ENCODE measurements around the gene NAIP.
"Not testable (repeated sequence)": the region's sequence is repeated elsewhere in the genome, so short reads cannot be mapped to it uniquely, and the experiment has no call there.

Gene NAIP

GRCh38 chr5:71025289-71025953 is at the start of gene NAIP:
NAIP (minus strand) TSS chr5:71025339; CDS start chr5:71012915, 12,424 bp downstream.
- DNase-seq, result not testable (repeated sequence)

DNA sequence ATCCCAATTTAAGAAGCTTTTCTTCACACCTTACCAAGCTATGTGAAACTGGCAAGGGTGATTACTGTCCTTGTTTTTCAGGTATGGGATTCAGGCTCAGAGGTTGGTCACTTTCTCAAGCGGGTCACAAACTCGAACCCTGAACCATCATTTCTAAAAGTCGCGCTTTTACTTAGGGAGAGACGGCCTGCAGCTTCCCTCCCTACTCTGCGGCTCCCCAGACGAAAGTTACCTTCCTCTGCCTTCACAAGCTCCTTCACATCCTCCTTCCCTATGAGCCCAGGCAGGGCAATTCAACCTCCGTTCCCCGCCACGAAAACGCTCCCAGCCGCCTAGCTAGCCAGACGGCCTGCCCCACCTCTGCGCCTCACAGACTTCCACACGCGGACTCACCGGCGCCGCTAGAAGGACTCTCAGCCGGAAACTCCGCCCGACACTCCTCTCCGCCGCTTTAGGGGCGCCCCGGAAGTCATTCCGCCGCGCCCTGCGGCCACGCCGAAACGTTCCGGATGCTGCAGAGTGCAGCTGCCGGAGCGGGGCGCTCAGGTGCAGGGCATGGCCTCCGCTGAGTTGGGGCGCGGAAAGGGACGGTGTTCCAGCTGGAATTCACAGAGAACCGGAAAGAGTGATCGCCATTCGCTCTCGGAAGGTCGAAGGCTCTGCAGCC is 42.3 kb upstream of the NAIP start, which contains the start of gene GTF2H2:
TSS of gene GTF2H2 (minus strand) at position 415 of the 667 bp plus-strand sequence. CDS start 4,913 bp downstream, outside the sequence.
- DNase-seq, result not testable (repeated sequence)

DNA sequence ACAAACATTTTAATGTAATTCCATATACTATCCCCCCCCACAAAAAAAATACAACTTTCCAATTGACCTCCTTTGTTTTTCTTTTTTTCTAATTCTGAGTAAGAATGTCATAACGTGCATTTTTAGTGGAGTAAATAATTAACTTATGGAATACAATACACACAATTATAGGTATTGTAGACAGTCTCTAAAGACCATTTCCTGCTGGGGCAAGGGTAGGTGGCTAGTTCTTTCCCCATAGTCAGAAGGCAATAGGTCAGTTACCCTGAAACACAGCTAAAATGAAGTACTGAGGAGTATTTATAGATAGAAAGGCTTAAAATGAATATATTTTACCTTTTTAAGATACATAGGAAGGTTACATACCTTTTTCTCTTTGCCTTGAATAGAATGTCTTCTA is 36.2 kb upstream of the NAIP start:
- not testable (repeated sequence) for DNase-seq

DNA sequence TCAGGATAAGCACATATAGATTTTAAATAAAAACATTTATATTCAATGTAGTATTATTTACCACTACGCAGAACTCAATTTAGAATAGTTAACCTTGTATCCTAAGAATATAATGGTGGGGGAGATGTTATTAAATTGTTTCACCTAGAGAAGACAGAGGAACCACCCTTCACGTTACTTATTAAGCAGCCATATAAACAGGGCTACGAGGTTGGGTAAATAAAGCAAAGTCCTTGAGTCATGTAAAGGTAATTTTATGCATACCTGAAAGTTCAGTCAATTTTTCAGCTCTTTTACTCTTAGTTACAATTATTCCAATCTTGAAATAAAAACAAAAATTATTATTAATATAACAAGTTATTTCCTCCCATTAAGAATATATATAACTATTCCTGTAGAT is 34.3 kb upstream of the NAIP start:
- DNase-seq, result not testable (repeated sequence)

DNA sequence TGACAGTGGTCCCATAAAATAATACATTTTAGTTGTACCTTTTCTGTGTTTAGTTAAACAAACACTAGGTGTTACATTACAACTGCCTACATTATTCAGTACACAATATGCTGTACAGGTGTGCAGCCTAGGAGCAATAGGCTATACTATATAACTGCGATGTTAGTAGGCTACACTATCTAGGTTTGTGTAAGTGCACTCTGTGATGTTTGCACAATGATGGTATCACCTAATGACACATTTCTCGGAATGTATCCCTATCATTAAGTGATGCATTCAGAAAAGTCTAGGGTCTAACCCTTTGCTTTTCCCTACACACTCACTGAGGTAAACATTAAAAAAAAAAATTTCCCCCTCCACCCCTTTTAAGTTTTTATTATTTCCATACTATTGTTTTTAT is 19.7 kb upstream of the NAIP start:
- DNase-seq, result not testable (repeated sequence)

GRCh38 chr5:71044128-71044527 is 19.0 kb upstream of the NAIP start:
- not testable (repeated sequence) for DNase-seq

- not testable (repeated sequence) for DNase-seq
Measured at GRCh38 chr5:71031046-71031776, 6.1 kb upstream of the NAIP start.

DNA sequence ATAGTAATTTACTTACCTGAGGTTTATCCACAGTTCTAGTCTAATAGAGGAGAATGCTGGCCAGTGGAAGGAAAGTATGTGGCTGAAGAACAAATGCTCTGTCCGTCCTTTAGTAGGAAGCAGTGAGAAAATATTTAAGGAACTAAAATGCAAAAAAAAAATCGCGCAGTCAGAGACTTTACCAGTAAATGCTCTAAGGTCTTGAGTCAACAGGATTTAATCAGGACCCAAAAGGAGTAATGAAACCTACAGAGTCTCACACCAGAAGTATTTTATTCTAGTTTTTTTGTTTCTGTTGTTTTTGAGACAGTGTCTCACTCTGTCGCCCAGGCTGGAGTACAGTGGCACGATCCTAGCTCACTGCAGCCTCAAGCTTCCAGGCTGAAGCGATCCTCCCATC is 4.5 kb downstream of the NAIP start:
- not testable (repeated sequence) for DNase-seq

DNA sequence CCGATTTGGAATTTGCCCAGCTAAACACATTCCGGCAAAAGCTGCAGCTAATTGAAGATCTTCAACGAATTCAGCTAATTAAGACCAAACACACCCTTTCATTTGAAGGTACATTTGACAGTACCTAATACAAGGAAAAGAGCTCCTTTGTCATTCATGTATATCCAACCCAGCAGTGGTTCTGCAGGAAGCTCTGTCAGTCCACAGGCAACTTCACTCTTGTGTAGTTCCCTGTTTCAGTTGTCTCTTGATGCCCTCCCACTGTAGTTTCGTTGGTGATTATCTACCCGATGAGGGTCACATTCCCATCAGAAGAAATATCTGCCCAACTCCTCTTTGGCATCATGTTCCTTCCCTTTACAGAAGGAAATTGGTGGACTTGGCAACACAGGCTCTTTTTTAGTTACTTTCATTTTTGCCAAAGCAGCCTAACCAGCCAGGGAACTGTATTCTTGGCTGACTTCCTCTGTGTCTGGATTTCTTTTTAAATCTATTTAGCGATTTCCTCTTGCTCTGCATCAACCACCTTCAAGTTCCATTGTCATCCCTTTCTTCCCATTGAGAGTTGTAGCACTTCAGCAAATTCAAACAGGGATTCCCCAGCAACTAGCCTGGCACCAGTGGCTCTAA is 6.6 kb downstream of the NAIP start:
- DNase-seq, result not testable (repeated sequence)

DNA sequence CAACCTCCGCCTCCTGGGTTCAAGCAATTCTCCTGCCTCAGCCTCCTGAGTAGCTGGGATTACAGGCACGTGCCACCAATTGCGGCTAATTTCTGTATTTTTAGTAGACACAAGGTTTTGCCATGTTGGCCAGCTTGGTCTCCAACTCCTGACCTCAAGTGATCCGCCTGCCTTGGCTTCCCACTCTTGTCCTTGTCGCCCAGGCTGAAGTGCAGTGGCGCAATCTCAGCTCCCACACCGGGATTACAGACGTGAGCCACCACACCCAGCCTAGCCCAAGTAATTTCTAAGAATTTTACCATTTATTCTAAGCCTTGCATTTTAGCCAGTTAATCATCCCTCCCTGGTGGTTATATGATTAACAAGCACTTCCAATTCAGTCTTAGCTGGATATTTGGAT is 11.0 kb downstream of the NAIP start:
- no peak for DNase-seq

DNA sequence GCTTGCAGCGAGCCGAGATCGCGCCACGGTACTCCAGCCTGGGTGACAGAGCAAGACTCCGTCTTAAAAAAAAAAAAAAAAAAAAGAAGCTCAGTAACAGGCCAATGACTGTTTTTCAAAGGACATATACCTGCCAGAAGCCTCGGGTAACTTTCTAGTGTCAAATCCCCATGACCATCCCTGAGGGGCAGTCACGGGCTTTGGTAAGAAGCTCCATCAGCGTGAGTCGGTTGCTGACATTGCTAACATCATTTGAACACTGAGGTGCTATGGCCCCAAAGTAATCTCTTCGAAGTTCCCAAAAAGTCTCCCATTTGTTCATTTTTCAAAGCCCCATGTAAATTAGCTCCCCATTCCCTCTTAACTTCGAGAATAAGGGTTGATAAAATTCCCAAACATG is 11.6 kb downstream of the NAIP start:
- DNase-seq, result no peak

DNA sequence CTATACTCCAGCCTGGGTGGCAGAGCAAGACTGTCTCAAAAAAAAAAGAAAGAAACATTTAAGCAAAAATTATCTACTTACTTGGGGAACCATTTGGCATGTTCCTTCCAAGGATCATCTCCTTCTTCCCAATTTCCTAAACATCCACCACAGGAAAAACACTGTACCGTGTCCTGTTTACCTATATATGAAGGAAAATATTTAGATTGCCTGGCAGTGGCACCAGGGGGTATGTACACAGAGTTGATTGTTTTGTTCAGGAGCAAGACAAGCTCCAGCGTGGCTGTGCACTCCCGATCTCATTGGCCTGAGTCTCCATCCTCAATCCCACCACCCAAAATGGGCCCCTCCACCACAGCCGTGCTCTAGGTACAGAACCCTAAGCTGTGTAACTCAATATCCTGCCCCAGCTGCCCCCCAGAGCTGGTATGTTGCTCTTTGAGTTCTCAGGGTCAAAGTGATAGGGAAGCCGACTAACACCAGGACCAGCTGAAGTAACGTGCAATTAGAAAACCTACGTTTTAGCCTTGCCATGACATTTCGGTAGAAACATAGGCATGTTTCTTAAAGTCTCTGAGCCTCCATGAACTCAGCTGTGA is 13.8 kb downstream of the NAIP start:
- DNase-seq, result no peak

DNA sequence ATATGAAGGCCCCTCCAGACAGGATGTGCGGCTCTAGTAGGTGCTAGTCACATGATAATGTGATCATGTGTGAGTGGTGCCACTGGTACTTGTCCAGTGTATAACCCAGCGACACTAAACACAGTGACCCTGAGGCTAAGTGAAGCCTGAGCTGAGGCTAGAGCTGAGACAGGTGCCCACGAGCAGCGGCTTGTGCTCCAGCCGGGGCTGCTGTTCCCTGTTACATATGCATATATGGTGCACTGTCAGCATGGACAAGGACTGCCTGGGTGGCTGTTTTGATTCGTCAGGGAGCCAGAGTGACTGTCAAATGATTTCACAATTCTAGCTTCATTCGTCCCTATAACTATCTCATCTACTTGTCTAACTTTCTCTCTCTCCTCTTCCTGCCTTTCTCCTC is 18.2 kb downstream of the NAIP start:
- DNase-seq, result not testable (repeated sequence)

GRCh38 chr5:70984882-70985281 is 40.3 kb downstream of the NAIP start:
- not testable (repeated sequence) for DNase-seq

- not testable (repeated sequence) for DNase-seq
Measured at GRCh38 chr5:70967220-70967619, 57.9 kb downstream of the NAIP start.

- DNase-seq, result not testable (repeated sequence)
Measured at GRCh38 chr5:70964531-70964930, 60.6 kb downstream of the NAIP start.

DNA sequence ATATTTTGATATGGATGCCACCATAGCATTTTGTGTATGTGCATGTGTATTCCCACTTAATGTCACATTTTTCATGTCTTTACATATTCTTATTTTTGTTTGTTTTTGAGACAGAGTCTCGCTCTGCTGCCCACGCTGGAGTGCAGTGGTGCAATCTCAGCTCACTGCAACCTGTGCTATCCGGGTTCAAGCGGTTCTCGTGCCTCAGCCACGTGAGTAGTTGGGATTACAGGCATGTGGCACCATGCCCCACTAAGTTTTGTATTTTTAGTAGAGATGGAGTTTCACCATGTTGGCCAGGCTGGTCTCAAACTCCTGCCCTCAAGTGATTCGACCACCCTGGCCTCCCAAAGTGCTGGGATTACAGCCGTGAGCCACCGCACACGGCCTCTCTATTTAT is 72.1 kb downstream of the NAIP start:
- not testable (repeated sequence) for DNase-seq

DNA sequence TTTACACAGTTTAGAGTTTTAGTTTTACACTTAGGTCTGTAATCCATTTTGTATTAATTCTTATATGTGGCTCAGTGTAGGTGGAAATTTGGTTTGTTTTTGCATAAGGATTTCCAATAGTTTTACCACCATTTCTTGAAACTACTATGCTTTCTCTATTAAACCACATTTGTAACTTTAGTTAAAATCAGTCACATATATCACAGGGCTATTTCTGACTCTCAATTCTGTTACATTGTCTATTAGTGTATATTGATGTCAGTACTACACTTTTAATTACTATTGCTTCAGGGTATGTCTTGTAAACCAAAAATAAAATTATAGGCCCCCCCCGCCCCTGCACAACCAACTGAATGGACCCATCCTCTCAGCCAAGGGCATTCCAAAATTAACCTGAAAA is 92.6 kb downstream of the NAIP start:
- not testable (repeated sequence) for DNase-seq

DNA sequence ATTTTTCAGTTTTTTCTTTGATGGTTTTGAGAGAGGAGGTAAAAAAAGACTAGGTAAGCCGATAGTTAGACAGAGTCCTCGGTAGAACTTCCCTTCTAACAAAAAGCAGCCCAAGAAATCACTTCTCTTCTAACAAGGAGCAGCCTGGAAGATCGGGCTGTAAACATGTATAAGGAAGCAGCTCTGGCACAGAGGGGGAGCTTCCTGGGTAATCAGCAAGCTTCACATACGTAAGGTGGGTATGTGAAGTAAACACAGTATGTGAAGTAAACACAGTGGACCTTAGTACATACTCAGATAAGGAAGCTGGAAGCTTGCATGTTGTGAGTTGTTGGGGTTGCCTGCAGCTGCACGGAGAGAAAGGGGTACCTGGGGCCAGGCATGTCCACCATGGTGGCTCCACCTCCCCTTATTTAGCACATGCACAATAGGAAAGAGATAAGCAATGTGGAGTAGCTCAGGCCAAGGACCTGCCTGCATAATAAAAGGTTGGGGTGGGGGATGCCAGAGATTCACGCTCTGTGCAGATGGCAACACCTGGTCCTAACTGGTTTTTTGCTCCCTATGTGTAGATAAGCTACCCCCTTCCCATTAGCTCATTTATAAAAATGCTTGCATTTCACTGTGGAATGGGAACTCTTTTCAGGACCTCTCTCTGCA is 93.3 kb downstream of the NAIP start:
- not testable (repeated sequence) for DNase-seq

- DNase-seq, result not testable (repeated sequence)
Measured at GRCh38 chr5:70925211-70925562, 100.0 kb downstream of the NAIP start.
